OCI-LY1 (cell line): Measurements from ENCODE around the gene THBS3.
"Not testable (repeated sequence)": the region's sequence is repeated elsewhere in the genome, so short reads cannot be mapped to it uniquely, and the experiment has no call there.

ENCODE experiments used
- CTCF ChIP-seq: fragments of 200-600 bp; sonication (generic), shearing (Covaris generic); IDR thresholded peaks from 2 replicates; pipeline ENCODE4 v1.5.1; 2017; ENCODE audit warnings: mild to moderate bottlenecking, antibody characterized with exemption, low read length, moderate library complexity, mixed read lengths
- EZH2 ChIP-seq: fragments of 200-600 bp; sonication (generic), shearing (Covaris generic); IDR thresholded peaks from 2 replicates; pipeline ENCODE4 v1.8.0; 2017; ENCODE audit warnings: borderline replicate concordance, mixed run types, mild to moderate bottlenecking, antibody characterized with exemption, low read length, moderate library complexity, mixed read lengths

GRCh38 chr1:155212051-155212440 is 4.3 kb upstream of the THBS3 start:
- TF ChIP-seq CTCF, EZH2: not testable (repeated sequence)
